Left forelimb (tissue), 1 donor: ENCODE results near the gene RPS14.

Experiments used
- DNase-seq: peaks from one replicate; pipeline ENCODE4 v3.0.0-alpha.2; 2018; ENCODE audit warnings: low spot score

Gene RPS14

DNA sequence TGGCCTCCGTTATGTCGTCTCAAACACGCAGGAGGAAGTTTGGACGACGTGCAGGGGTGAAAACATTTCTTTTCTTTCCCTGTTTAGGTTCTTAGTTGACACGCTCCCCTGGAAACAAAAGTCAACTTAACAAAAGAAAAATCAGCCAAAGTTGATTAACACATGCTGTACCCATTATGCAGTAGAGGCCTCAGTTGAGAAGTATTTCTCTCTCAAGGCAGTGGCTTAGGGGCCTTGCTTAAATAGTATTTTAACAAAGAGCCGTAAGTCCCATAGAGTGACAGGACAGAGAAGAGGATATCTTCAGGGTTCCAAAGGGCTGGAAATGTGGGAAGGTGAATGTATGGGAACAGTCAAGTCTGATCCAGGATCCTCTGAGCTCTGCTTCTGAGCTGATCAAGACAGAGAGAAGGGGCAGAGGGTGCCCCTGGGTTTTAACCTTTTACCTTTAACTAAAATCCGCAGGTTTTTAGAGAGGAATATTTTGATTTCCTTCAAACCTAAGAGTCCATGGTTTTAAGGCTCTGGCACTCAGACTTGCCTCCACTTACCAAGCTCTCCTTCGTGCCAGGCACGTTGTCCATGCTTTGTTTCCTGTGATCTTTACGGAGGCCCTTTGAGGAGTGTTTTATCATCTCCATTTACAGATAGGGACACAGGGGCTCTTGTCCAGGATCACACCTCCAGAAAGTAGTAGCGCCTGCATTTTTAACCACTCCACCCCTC lies 36.2 kb downstream of the RPS14 start:
- no peak for DNase-seq

DNA sequence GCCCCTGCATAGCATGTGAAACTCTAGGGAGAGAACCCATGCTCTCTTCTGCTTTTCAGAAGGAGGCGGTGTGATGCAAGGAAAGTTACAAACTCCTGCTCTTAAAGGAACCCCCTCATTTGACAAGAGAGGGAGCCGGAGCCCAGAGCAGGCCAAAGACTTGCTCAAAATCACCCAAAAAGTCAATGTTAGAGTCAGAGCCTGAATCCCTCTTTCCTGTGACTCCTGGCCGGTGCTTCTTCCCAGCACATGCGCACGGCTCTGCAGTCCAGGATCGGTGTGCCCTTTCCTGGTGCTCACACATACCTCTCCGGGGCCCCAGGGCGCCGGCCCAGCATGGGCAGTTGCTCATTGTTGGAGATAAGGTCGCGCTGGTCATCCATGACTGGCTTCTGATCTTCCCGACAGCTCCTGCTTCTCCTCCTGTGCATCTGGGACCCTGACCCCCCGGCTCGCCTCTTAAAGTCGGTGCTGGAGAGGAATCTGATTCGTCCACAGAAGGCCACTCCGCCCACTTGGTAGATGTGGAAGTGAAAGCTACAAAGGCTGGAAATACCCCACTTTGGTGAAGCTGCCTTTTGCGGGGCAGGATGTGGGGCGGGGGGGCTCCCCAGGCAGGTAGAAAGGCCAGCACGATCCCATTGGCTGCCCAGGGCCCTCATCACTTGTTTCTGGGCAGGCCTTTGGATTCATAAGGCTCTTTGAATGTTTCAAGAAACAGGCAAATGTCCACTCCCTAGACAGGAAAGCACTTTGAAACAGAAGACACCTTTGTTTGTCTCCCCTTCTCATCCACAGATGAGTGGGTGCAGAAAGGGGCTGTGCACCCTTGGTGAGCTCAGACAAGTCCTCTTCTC lies 37.0 kb downstream of the RPS14 start, which contains the start of gene CD74:
TSS of gene CD74 (minus strand) at position 592 of the 857 bp plus-strand sequence. CDS start at position 431, 161 bp downstream.
- DNase-seq, result peak; percentile 76

DNA sequence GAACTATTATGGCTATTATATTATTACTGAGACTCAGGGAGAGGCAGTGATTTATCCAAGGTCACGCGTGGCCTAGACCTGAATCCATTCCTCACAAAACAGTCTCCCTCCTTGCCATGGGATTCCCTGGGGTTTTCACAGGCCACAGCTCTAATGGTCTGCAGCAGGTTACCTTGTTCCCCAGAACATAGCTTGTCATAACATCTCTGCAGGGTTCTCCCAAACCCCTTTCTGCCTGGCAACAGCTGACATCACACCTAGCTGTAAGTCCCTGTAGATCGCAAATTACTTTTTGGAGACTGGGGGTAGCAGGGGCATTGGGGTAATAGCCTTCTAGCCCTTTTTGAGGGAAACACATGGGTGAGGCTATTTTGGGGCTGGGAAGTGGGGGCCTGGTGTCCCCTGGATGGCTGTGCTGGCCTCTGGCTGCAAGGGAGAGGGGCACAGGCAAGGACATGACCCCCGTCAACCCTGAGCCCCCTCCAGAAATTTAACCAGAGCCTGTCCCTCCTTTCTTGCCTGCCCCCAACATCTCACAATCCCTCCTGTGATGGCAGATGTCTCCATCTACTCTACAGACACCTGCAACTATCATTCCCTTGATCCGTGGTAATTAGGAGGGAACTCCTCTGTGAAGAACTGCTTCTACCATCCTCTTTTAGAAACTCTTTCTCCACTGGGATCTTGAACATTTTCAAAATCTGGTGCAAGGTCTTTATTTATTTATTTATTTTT lies 38.1 kb downstream of the RPS14 start:
- DNase-seq, result no peak

DNA sequence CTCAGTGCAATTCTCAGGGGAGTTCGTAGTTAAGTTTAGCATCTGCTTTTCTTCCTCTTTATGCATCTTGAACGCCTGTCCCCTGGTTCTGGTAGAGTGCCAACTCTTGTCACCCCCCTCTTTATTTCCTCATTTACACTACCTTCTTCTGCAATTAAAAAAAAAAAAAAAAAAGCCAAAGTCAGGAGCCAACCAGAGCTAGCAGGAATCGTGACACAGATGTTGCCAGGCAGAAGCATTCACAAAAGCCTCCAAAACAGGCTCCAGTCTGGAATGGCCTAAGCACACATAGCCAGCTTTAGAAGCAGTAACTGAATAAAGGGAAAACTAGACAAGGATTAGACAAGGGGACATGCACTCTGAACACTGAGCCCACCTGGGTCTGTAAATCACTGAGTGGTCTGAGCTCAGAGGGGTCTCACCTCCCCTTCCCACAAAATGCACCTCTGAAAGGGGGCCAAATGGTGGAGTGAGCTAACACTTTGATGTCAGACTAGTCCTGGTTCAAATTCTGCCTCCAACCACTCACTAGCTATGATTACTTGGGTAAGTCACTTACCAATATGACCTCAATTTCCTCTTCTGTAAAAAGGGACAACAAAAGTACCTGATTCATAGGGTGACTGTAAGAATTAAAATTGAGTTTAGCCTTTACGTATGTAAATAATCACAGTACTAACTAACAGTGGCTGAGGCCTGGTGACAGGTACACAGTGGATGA lies 38.9 kb downstream of the RPS14 start:
- no peak for DNase-seq

DNA sequence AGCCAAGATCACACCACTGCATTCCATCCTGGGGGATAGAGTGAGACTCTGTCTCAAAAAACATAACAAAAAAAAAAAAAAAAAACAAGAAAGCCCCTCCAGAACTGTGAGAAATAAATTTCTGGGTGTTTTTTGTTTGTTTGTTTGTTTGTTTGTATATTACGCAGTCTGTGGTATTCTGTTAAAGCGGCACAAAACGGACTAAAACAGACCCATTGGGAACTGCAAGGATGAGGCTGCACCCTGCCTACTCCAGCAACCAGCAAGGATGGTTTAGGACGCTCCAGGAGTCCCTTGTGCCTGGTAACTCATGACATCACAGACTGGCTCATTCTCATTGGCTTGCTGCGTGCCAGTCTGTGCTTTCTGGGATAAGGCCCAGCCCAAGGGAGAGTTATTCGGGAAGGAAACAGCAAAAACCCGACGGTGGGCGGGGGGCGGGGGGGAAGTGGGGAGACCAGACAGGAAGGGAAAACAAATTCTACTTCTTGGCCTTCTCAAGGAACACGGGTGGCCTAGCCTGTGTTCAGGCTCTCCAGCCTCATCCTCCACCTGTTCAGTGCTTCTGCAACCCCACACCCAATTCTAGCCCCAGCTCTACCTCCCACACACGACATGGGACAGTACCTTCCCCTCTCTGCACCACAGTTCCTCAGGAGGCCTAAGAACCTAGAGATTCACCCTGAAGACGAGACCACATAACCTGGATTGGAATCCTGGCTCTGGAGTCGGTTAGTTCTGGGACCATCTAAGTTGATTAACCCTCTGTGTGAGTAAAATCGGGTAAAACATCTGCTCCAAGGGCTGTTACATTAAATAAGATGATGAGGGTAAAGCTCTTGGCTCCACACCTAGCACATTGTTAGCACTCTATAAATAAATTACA lies 39.7 kb downstream of the RPS14 start:
- no peak for DNase-seq

DNA sequence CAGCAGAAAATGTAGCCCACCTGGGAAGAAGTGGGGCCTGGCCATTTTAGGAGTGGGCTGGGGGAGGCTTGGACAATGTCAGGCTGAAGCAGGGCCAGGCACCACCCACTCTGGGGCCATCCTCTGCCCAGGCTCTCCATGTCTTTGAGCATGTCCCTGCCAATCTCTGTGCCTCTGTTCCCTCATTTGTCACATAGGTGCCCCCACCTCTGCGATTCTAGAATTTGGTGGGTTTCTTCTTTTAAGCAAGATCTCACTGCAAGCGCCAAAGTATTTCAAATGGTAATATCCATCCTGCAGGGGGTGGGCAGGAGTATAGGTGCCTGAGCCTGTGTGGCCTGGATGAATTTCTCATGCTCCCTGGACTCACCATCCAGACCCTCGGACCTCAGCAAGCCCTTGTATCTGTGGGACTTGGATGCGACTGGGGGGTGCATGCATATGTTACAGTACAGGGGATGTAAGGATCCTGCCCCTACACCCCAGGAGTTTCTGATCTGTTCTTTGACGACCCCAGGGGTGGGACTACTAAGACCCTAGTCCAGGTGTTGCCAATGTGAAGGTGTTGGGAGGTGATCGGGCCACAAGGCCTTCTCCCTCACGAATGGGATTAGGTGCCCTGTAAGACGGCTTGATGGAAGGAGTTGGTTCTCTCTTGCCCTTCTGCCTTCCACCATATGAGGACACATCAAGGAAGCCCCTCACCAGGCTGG lies 41.2 kb downstream of the RPS14 start:
- DNase-seq, result no peak

DNA sequence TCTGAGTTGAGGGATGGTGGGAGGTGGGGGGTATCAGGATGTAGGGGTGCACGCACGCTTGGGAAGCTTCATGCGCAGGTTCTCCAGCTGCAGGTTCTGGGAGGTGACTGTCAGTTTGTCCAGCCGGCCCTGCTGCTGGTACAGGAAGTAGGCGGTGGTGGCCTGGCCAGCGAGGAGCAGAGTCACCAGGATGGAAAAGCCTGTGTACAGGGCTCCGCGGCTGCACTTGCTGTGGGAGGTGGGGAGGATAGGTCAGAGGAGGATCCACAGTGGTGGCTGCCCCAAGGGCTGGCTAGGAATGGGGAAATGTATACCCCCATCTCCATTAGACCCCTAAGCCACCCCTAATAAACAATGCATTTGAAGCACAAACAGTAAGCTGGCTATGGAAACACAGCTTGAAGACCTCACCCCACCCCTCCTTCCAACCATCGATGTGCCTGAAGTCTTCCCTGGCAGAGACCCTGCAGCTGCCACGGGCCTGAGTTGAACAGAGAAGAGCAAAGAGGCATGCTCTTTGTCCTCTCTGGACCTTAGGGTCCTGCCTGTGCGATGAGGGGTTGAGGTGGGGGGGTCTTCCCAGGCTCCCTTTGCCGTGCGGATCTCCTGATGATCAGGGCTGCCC lies 42.3 kb downstream of the RPS14 start:
- DNase-seq, result no peak

DNA sequence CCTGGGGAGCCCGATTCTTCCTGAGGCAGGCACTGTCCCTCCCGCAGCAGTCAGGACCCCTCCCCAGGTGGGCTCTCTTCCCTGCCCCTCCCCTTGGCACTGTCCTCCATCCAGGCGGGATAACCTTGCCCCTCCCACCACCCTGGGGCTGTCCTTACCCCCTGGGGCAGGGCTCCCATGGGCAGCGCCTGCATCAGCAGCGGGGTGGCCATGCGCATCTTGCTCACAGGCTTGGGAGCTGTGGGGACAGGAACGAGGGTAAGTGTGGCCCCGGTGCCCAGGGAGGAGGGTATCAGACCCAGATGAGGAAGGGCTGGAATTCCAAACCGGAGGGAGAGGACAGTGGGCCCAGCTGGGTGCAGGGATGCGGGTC lies 42.8 kb downstream of the RPS14 start:
- no peak for DNase-seq

DNA sequence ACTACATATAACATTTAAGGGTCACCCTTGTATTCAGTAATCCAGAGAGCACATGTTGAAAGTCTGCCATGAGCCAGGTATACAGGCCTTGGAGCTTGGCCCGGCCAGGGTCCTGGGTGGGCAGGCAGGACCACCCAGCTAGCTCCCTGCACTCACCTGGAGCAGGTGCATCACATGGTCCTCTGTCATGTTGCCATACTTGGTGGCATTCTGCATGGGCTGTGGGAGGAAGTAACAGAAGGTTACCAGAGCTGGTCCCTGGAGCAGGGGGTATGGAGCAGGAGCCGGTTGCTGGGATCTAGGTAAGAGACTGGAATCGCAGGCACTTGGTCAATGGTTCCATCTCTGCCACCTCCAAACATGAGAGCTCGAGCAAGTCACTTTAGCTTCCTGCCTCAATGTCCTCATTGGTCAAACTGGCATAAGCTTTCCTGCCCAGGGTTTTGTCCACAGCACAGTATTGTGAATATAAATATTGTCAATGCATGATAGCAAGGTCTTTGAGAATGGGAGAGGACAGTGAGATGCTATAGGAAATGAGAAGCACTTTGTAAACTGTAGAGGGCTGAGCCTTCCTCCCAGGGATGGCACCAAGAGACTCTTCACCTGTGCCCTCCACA lies 43.3 kb downstream of the RPS14 start:
- DNase-seq, result no peak

DNA sequence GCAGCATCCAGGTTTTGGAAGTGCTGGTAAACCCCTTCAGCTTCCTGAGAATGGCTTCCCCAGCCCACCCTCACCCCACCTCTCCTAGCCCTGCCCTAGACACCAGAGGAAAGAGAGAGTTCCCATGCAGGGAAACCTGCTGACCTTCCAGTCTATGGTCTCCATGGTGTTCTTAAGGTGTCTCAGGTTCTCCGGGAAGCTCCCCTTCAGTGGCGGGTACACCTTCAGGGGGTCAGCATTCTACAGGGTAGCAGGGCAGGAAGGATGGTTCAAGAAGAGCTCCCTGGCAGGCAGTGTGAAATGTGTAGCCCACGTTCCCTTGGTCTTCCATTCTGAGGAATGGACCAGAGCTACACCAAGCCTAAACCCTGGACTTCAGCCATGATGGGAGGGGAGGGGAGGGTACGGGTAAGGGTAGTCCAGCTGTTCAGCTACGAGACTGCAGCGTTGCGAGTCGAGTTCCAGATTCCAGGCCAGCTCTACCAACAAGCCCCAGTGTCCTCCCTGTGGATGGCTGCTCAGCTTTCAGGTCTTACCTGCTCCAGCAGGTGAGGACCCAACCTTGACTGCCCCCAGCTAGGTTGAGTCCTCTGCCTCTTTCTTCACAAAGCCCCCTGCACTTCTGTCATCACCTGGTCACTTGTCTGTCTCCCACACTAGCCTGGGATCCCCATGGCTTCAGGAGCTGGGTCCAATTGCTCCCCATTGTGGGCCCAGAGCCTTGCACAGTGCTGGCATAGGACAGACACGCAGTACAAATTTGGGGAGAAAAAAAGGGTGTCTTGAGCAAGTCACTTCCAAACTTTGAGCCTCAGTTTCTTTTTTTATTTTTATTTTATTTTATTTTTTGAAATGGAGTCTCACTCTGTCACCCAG lies 44.4 kb downstream of the RPS14 start:
- no peak for DNase-seq

DNA sequence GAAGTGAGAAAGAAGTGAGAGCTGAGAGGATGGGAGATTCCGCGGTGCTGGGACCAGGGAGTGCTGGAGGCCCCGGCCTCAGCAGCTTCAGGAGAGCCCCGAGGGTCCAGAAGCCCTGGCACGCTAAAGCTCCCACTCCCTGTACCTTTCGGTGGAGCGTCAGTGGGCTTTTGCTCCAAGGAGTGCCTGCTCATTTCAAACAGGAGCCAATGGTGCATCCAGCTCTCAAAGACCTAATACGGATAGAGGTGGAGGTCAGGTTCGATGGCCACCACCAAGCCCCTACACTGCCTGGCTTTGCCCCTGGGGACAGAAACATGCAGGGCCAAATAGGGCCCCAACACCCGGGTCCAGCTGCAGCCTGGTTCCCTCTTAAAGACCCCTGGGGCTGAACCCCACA lies 45.0 kb downstream of the RPS14 start:
- no peak for DNase-seq

DNA sequence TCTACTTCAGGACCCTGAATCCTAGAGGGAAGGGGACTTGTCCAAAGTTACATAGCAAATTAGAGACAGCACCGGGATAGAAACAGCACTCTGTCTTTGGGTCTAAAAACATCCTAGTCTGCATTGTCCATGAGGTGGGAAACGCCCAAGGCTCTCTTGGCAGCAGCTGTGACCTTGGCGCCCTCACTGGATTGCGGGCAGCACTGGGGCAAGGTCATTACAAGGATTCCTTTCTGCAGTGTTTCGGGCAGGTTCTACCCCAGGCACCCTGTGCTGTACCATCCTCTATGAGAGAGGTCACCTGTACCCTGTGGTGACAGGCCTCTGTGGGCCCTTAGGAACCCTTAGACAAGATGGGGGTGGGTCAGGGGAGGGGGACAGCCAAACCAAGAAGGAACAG lies 45.4 kb downstream of the RPS14 start:
- no peak for DNase-seq

DNA sequence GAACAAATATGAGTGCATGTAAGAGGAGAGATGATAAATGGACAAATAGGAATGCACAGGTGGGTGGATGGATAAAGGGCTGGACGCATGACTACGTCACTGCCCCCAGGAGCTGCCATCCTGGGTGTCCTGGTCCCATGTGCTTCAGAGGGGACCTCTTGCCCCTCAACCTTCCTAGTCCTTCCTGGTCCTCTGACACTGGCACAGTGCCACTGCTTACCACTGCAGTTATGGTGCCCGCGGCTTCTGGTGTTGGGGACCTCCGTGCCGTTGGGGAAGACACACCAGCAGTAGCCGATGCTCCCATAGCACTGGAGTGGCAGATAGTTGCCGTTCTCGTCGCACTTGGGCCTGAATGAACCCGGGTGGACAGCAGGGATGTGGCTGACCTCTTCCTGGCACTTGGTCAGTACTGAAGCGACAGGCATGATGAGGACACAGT lies 46.6 kb downstream of the RPS14 start:
- DNase-seq, result no peak

DNA sequence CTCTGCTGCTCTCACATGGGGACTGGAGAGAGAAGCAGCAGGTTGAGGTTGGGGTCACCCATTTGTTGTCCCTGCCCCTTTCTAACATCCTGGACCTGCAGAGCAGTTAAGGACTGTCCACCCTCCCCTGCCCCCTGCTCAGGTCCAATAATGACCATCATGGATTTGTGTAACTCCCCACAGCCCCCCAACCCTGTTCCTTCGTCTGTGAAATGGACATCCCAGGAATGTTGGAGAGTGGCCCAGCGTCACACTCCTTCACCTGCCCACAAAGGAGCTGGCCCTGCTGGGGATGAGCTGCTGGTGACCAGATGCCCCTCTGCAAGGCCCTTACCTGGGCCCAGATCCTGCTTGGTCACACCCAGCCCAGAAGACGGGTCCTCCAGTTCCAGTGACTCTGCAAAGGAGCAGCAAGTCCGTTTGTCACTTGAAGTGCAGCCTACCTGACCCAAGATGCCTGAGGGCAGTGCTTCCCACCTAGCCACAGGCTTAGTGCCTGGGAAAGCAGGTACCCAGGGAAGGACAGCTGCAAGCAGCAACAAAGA lies 47.2 kb downstream of the RPS14 start:
- no peak for DNase-seq

DNA sequence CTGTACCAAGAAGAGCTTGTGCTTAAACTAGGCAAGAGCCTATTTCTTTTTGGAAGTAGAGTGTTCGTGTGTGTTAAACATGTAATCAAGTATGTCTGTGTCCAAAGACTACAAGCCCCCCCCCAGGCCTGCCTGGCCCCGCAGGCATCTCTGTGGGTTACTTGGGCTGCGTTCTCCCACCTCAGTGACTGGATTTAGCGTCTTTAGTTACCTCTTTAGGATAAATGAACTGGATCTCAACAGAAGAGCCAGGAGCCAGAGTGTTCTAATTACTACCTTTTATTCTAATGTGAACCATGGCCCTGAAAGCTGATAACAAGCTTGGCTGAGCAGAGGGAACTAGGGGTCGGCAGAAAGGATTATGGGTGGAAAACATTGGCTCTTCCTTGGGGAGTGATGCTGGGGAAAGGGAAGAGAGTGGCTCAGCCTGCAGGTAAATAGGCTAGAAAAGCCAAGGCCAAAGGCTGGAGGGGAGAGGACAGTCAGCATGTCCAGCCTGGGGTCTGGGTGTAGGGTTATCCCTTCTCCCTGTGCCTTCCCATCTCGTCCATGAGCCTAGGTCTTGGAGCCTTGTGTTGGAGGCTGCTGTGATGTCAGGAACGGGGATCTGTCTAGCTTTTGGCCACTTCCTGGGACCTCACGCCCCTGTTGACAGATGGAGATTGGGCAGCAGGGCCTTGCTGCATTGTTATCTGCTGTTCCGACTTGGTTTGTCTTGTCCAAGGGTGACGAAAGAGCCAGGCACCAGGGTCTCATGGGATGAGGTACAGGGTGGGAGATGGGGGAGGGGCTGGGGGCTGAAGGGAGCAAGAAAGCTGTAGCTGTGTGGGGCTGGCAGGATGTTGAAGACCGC lies 47.9 kb downstream of the RPS14 start:
- no peak for DNase-seq

DNA sequence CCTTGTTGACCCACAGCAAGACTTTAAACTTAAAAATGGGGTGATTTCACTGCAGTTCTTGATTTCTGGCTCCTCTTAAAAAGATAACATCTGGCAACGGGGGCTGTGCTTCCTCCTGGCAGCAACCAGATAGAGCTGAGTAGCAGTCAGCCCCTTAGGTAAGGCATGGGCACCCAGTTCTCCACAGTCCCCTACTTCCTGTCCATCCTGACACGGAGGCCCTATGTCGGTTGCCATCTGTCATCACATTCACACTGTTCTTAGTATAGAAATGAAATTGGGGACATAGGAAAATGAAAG lies 48.5 kb downstream of the RPS14 start:
- DNase-seq, result no peak
